ENCODE results near the gene KIAA0040. TPM values are rescaled to one million over a fixed set of nuclear protein-coding genes. Genes with fewer than 3 reads are reported as not detected.

KIAA0040 gene
- total RNA-seq, 1 donor from 2014 or later: 0.73 TPM

GRCh38 chr1:175171036-175171913 lies 21.3 kb downstream of the KIAA0040 start:
- no peak overlapping the region for H3K27ac Mint-ChIP-seq (ENCODE audit: unreplicated experiment)
- TF ChIP-seq CTCF (IDR thresholded peaks at IDR 0.05): no peak
- no peak for DNase-seq (ENCODE audit: extremely low spot score, unreplicated experiment)
- H3K27me3 Mint-ChIP-seq (ENCODE audit: unreplicated experiment): no peaks in the 10 kb centered on the region
- no peak overlapping the region for H3K4me3 Mint-ChIP-seq (ENCODE audit: unreplicated experiment)
- no peaks in the 10 kb centered on the region for H3K36me3 Mint-ChIP-seq (ENCODE audit: unreplicated experiment)
- no peaks in the 10 kb centered on the region for H3K4me1 Mint-ChIP-seq (ENCODE audit: unreplicated experiment)
- no peaks in the 10 kb centered on the region for H3K9me3 Mint-ChIP-seq (ENCODE audit: unreplicated experiment)

- Mint-ChIP-seq H3K36me3 (ENCODE audit: unreplicated experiment) (no peaks in the 10 kb centered on the region), H3K27me3 (ENCODE audit: unreplicated experiment) (no peaks in the 10 kb centered on the region), H3K4me1 (ENCODE audit: unreplicated experiment) (no peaks in the 10 kb centered on the region), H3K9me3 (ENCODE audit: unreplicated experiment) (no peaks in the 10 kb centered on the region), H3K27ac (ENCODE audit: unreplicated experiment) (no peak overlapping the region), H3K4me3 (ENCODE audit: unreplicated experiment) (no peak overlapping the region)
- no peak for DNase-seq (ENCODE audit: extremely low spot score, unreplicated experiment)
- no peak for TF ChIP-seq CTCF (IDR thresholded peaks at IDR 0.05)
These were observed 23.1 kb downstream of the KIAA0040 start for GRCh38 chr1:175169286-175170018.

GRCh38 chr1:175168782-175169181 lies 23.8 kb downstream of the KIAA0040 start:
- Mint-ChIP-seq H3K27me3 (ENCODE audit: unreplicated experiment) (no peaks in the 10 kb centered on the region), H3K4me3 (ENCODE audit: unreplicated experiment) (no peak overlapping the region), H3K4me1 (ENCODE audit: unreplicated experiment) (no peaks in the 10 kb centered on the region), H3K9me3 (ENCODE audit: unreplicated experiment) (no peaks in the 10 kb centered on the region), H3K36me3 (ENCODE audit: unreplicated experiment) (no peaks in the 10 kb centered on the region), H3K27ac (ENCODE audit: unreplicated experiment) (no peak overlapping the region)
- TF ChIP-seq CTCF (IDR thresholded peaks at IDR 0.05): no peak
- DNase-seq (ENCODE audit: extremely low spot score, unreplicated experiment): no peak

GRCh38 chr1:175167861-175168260 lies 24.7 kb downstream of the KIAA0040 start:
- no peaks in the 10 kb centered on the region for H3K9me3 Mint-ChIP-seq (ENCODE audit: unreplicated experiment)
- DNase-seq (ENCODE audit: extremely low spot score, unreplicated experiment): no peak
- H3K36me3 Mint-ChIP-seq (ENCODE audit: unreplicated experiment): no peaks in the 10 kb centered on the region
- H3K27ac Mint-ChIP-seq (ENCODE audit: unreplicated experiment): no peak overlapping the region
- no peaks in the 10 kb centered on the region for H3K4me1 Mint-ChIP-seq (ENCODE audit: unreplicated experiment)
- no peak for TF ChIP-seq CTCF (IDR thresholded peaks at IDR 0.05)
- no peak overlapping the region for H3K4me3 Mint-ChIP-seq (ENCODE audit: unreplicated experiment)
- no peaks in the 10 kb centered on the region for H3K27me3 Mint-ChIP-seq (ENCODE audit: unreplicated experiment)

GRCh38 chr1:175166746-175167145 lies 25.8 kb downstream of the KIAA0040 start:
- Mint-ChIP-seq H3K4me1 (ENCODE audit: unreplicated experiment) (no peaks in the 10 kb centered on the region), H3K9me3 (ENCODE audit: unreplicated experiment) (no peaks in the 10 kb centered on the region), H3K27me3 (ENCODE audit: unreplicated experiment) (no peaks in the 10 kb centered on the region), H3K27ac (ENCODE audit: unreplicated experiment) (no peak overlapping the region), H3K36me3 (ENCODE audit: unreplicated experiment) (no peaks in the 10 kb centered on the region), H3K4me3 (ENCODE audit: unreplicated experiment) (no peak overlapping the region)
- TF ChIP-seq CTCF (IDR thresholded peaks at IDR 0.05): no peak
- no peak for DNase-seq (ENCODE audit: extremely low spot score, unreplicated experiment)

Measured in osteocyte (in vitro differentiated cells).